B cell (primary cell): Measurements from ENCODE around the gene KRTAP5-2. TPM values are rescaled to one million over a fixed set of nuclear protein-coding genes. Genes with fewer than 3 reads are reported as not detected.

Experiments used
- ATAC-seq: fragments of 200-7000 bp; cut with Tn5 transposase; one replicate; pipeline ENCODE4 v1.10.0; 2021; ENCODE audit warnings: low read depth, mild to moderate bottlenecking, moderate number of reproducible peaks, moderate library complexity
- CTCF ChIA-PET: fragments of 350-600 bp; sonication (Branson Sonifier 250); formaldehyde crosslinking; loops from one replicate; lab custom pipeline; 2021; ENCODE audit warnings: antibody characterized with exemption, inconsistent platforms; lab: Charles Lee
- POLR2A ChIA-PET: fragments of 350-600 bp; sonication (Branson Sonifier 250); formaldehyde crosslinking; loops from one replicate; lab custom pipeline; 2021; ENCODE audit warnings: antibody characterized with exemption; lab: Charles Lee
- DNase-seq: peaks from one replicate; pipeline ENCODE4 v3.0.0; 2013
- H2AFZ ChIP-seq: 2 replicates; pipeline ENCODE4 v1.6.1; 2012; ENCODE audit warnings: mild to moderate bottlenecking, low read depth, low read length; ENCODE audit not compliant: insufficient read depth, poor library complexity, severe bottlenecking
- H3K27ac ChIP-seq, 2 donors: 1 replicate in 1 of 2; 2 replicates in 1 of 2; pipeline ENCODE4 v1.5.1; 2012 to 2013; ENCODE audit warnings: low read length in 2 of 2, mild to moderate bottlenecking in 2 of 2, moderate library complexity in 1 of 2
- H3K27me3 ChIP-seq, 4 experiments: fragments of 200-600 bp in 1 of 4; sonication (generic) in 1 of 4; replicated peaks in 1 of 4; 1 replicate in 2 of 4; 2 replicates in 2 of 4; pipeline versions ENCODE4 v1.6.1 to v1.7.0; 2013 to 2016; ENCODE audit warnings: low read length in 3 of 4, mild to moderate bottlenecking in 2 of 4, mixed read lengths in 1 of 4, moderate library complexity in 1 of 4; ENCODE audit not compliant: insufficient read depth in 4 of 4, control insufficient read depth in 3 of 4; ENCODE audit errors: control extremely low read depth in 1 of 4
- H3K36me3 ChIP-seq, 2 experiments: replicated peaks in 1 of 2; 1 replicate in 1 of 2; 2 replicates in 1 of 2; pipeline versions ENCODE4 v1.6.1 to v1.7.1; 2013; ENCODE audit warnings: low read length in 1 of 2; ENCODE audit not compliant: insufficient read depth in 2 of 2, control insufficient read depth in 1 of 2; ENCODE audit errors: control extremely low read depth in 1 of 2, extremely low read depth in 1 of 2
- H3K4me1 ChIP-seq, 2 donors: fragments of 200-600 bp in 1 of 2; sonication (generic) in 1 of 2; 1 replicate in 1 of 2; 2 replicates in 1 of 2; pipeline versions ENCODE4 v1.5.1 to v1.6.1; 2013 to 2017; ENCODE audit warnings: low read length in 2 of 2; ENCODE audit not compliant: control insufficient read depth in 2 of 2, insufficient read depth in 2 of 2
- H3K4me2 ChIP-seq: replicated peaks from 2 replicates; pipeline ENCODE3; 2012; ENCODE audit warnings: mild to moderate bottlenecking, low read depth, low read length; ENCODE audit not compliant: poor library complexity, severe bottlenecking
- H3K4me3 ChIP-seq, 5 experiments: fragments of 200-600 bp in 1 of 5; sonication (generic) in 1 of 5; 1 replicate in 3 of 5; 2 replicates in 2 of 5; pipeline versions ENCODE4 v1.5.1 to v1.7.0; 2011 to 2016; ENCODE audit warnings: low read length in 4 of 5, mild to moderate bottlenecking in 4 of 5, low read depth in 2 of 5, control low read depth in 1 of 5, moderate library complexity in 1 of 5; ENCODE audit not compliant: insufficient read depth in 1 of 5; ENCODE audit errors: control extremely low read depth in 1 of 5, extremely low read depth in 1 of 5
- H3K79me2 ChIP-seq: fragments of 200-600 bp; sonication (generic); one replicate; pipeline ENCODE4 v1.6.0; 2016; ENCODE audit warnings: low read length; ENCODE audit not compliant: control insufficient read depth, insufficient read depth
- H3K9ac ChIP-seq: fragments of 200-600 bp; sonication (generic); 2 replicates; pipeline ENCODE4 v1.6.1; 2017; ENCODE audit warnings: mild to moderate bottlenecking, low read length, moderate library complexity
- H3K9me3 ChIP-seq, 3 donors: one replicate each; pipeline versions ENCODE4 v1.6.1 to v1.7.1; 2013; ENCODE audit warnings: low read length in 2 of 3; ENCODE audit not compliant: control insufficient read depth in 2 of 3, insufficient read depth in 1 of 3; ENCODE audit errors: control extremely low read depth in 1 of 3
- H4K20me1 ChIP-seq: 2 replicates; pipeline ENCODE4 v1.6.0; 2012; ENCODE audit warnings: mild to moderate bottlenecking, low read length; ENCODE audit not compliant: insufficient read depth, control insufficient read depth, poor library complexity, severe bottlenecking
- H3K27ac Mint-ChIP-seq: one replicate; pipeline ENCODE4 v1.8.0; 2021; ENCODE audit warnings: mixed read lengths
- H3K27me3 Mint-ChIP-seq: one replicate; pipeline ENCODE4 v1.8.0; 2021; ENCODE audit warnings: mixed read lengths
- H3K4me1 Mint-ChIP-seq: one replicate; pipeline ENCODE4 v1.8.0; 2021; ENCODE audit warnings: mixed read lengths
- H3K4me3 Mint-ChIP-seq: one replicate; pipeline ENCODE4 v1.8.0; 2021; ENCODE audit warnings: mixed read lengths
- H3K9me3 Mint-ChIP-seq: one replicate; pipeline ENCODE4 v1.8.0; 2022; ENCODE audit warnings: mixed read lengths; ENCODE audit not compliant: insufficient read depth
- EZH2 ChIP-seq: IDR thresholded peaks from 2 replicates; pipeline ENCODE4 v1.6.1; 2012; ENCODE audit warnings: borderline replicate concordance, low read depth, mild to moderate bottlenecking, moderate library complexity, low read length; ENCODE audit not compliant: insufficient read depth, poor library complexity, severe bottlenecking
- WGBS: methylation state at CpG from one replicate; pipeline ENCODE4 v1.1.5; 2013; ENCODE audit warnings: missing lambda C conversion rate; ENCODE audit not compliant: insufficient coverage; 5-methylcytosine and 5-hydroxymethylcytosine counted together
- intact Hi-C: fragments of 100-400 bp; cut with micrococcal nuclease; formaldehyde crosslinking; loops from one replicate; pipeline ENCODE4 v1.10.0; 2022
- polyA plus RNA-seq: library from polyadenylated mRNA; depleted of rRNA; stranded (reverse); fragments of >200 nt; gene quantifications from 2 replicates; pipeline ENCODE4 v1.2.3, GENCODE V29; 2012
- total RNA-seq, 2 donors: library from RNA; stranded (reverse); fragments of 120-200 nt in 1 of 2; gene quantifications; 1 replicate in 1 of 2; 2 replicates in 1 of 2; pipeline versions ENCODE4 v1.2.3 to v1.2.4, GENCODE V29; 2013 to 2022
- TF ChIP-seq, protein P1 (sequence below): fragments of 200-600 bp; IDR thresholded peaks from one replicate; pipeline ENCODE4 v1.8.0; 2022; ENCODE audit warnings: antibody characterized with exemption, mild to moderate bottlenecking

Gene KRTAP5-2
- total and polyA plus RNA-seq, 2 donors (not counting 1 experiment from before 2014, with no cell fraction given): 0.36 TPM; not detected in 1

DNA sequence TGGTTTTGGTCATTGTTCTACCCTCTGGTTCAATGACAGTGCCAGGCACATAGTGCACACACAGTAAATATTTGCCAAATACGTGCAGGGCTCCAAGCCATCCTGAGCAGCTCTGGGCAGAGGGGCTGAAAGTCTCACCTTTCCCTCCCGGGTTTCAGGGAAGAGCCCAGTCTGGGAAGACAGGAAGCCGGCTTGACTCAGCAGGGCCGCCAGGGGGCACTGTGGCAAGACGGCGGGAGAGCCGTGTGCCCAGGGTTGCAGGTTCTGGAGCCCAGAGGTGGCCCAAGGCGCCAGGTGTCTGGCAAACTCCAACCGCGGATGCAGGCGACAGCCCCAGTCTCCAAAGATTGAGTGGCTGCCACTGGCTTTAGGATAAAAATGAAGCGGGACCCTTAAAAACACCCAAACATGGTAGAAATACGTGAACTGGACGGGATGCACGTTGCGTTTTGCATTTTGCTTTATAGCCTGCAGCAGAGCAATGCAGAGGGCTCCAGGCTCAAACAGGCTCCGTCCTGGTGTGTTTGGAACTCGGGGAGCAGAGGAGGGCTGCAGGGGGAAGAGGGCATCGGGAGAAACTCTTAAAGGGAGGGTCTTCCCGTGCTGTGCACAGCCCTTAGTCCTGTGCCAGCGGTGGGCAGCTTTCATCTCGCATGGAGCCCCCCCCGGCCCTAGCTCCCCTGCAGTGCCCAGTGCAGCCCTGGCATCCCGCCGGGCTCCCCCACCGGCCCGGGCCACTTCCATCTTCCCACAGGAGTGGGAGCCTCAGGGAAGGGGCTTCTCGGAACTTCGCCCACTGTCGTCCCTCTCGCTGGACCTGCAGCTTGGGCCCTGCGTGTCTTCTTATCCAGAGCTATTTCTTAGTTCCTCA lies 42.2 kb upstream of the KRTAP5-2 start:
- Mint-ChIP-seq H3K27me3 (peaks cover 26% of the 10 kb centered on the region), H3K27ac (no peak overlapping the region), H3K4me3 (no peak overlapping the region), H3K4me1 (no peaks in the 10 kb centered on the region), H3K9me3 (no peaks in the 10 kb centered on the region)
- DNase-seq (peak; percentile 47), ATAC-seq (no peak)
- no peak overlapping the region for H3K9ac ChIP-seq
- H3K79me2 ChIP-seq: no peaks in the 10 kb centered on the region
- H3K4me1 ChIP-seq: no peaks in the 10 kb centered on the region
- no peak for TF ChIP-seq EZH2
- TF ChIP-seq, protein P1, sequence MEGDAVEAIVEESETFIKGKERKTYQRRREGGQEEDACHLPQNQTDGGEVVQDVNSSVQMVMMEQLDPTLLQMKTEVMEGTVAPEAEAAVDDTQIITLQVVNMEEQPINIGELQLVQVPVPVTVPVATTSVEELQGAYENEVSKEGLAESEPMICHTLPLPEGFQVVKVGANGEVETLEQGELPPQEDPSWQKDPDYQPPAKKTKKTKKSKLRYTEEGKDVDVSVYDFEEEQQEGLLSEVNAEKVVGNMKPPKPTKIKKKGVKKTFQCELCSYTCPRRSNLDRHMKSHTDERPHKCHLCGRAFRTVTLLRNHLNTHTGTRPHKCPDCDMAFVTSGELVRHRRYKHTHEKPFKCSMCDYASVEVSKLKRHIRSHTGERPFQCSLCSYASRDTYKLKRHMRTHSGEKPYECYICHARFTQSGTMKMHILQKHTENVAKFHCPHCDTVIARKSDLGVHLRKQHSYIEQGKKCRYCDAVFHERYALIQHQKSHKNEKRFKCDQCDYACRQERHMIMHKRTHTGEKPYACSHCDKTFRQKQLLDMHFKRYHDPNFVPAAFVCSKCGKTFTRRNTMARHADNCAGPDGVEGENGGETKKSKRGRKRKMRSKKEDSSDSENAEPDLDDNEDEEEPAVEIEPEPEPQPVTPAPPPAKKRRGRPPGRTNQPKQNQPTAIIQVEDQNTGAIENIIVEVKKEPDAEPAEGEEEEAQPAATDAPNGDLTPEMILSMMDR: peak; percentile 81
- intact Hi-C loops: no loop called here
- H3K4me3 ChIP-seq: no peak overlapping the region
- peaks cover 0 to 21% (median 2%) of the 10 kb centered on the region in 4 experiments for H3K27me3 ChIP-seq
- CTCF ChIA-PET: interaction anchor here (0.8 to 2.6 kb wide), 12 partner anchors 9 to 511 kb away, joined by 3 to 18 read pairs (median 4); partner anchors contain the start of gene KRTAP5-2
- no peak overlapping the region for H2AFZ ChIP-seq
- 41% methylated on average over 24 of the region's 32 CpGs for WGBS
- H4K20me1 ChIP-seq: no peaks in the 10 kb centered on the region
- no peaks in the 10 kb centered on the region for H3K9me3 ChIP-seq
- H3K4me2 ChIP-seq: no peak overlapping the region
- H3K27ac ChIP-seq: no peak overlapping the region
- H3K36me3 ChIP-seq: no peaks in the 10 kb centered on the region
- POLR2A ChIA-PET: no interaction called here

DNA sequence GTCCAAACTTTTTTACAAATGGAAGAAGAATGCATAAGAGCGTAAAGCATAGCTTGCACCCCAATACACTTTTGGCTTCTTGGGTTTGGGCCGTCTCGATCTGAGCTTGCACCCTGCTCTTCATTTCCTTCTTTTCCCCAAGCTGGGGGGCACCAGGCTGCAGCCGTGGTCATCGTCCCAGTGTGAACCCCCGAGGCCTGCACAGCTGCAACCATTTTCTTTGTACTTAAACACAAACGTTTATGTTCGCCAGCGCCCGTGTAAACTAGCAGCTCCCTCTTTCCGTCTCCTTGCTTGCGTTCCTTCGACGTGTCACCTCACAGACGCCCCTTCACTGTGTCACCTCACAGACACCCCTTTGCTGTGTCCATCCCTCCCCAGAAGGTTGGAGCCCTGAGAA lies 41.6 kb upstream of the KRTAP5-2 start:
- H3K9me3 ChIP-seq: no peaks in the 10 kb centered on the region
- H3K4me3 Mint-ChIP-seq: no peak overlapping the region

More for the DNA sequence above, 41.6 kb upstream of the KRTAP5-2 start:
- Histone ChIP-seq H3K4me3 (no peak overlapping the region), H3K4me2 (no peak overlapping the region), H3K36me3 (no peaks in the 10 kb centered on the region), H3K9ac (no peak overlapping the region), H4K20me1 (no peaks in the 10 kb centered on the region), H3K27ac (no peak overlapping the region), H3K4me1 (no peaks in the 10 kb centered on the region), H2AFZ (no peak overlapping the region), H3K79me2 (no peaks in the 10 kb centered on the region), H3K27me3 (peaks cover 0 to 21% (median 2%) of the 10 kb centered on the region in 4 experiments)
- Mint-ChIP-seq H3K4me1 (no peaks in the 10 kb centered on the region), H3K27ac (no peak overlapping the region), H3K9me3 (no peaks in the 10 kb centered on the region), H3K27me3 (peaks cover 28% of the 10 kb centered on the region)
- ATAC-seq (no peak), DNase-seq (no peak)
- WGBS: 79% methylated on average over 15 of the region's 15 CpGs
- CTCF ChIA-PET: interaction anchor here (0.8 to 2.6 kb wide), 11 partner anchors 8 to 511 kb away, joined by 3 to 18 read pairs (median 3); partner anchors contain the start of gene KRTAP5-2
- POLR2A ChIA-PET: no interaction called here
- intact Hi-C loops: no loop called here
- TF ChIP-seq EZH2: no peak
- TF ChIP-seq, protein P1: no peak
